Measurements from ENCODE around the gene PGAP3.

PGAP3 gene

DNA sequence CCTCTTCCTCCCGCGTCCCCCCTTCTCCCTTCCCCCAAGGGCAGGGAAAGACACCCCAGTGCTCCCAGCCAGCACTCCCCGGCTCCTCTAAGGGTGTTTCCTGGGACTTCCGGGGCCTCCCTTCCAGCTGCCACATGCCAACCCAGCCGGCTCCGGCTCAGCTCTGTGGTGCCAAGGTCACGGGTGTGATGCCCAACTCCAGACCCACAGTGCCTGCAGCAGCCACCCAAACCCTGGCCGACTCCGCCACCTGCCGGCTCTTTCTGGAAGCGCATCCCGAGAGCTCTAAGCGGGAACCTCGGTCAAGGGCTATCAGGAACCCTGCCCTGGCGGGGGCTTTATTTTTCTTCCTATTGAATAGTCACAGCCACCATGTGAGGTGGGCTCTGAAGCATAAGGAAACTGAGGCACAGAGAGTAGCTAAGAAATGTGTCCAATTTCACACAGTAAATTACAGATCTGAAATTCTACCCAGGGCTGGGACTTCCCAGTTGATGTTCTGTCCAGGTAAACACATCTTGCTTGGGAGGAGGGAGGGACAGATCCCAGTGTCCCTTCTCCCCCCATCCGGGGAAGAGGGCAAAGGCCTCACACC lies 64.4 kb downstream of the PGAP3 start:
- no peak overlapping the region for H3K4me3 ChIP-seq (replicated peaks; ENCODE audit: low read depth, low read length)
- TF ChIP-seq, protein P1, sequence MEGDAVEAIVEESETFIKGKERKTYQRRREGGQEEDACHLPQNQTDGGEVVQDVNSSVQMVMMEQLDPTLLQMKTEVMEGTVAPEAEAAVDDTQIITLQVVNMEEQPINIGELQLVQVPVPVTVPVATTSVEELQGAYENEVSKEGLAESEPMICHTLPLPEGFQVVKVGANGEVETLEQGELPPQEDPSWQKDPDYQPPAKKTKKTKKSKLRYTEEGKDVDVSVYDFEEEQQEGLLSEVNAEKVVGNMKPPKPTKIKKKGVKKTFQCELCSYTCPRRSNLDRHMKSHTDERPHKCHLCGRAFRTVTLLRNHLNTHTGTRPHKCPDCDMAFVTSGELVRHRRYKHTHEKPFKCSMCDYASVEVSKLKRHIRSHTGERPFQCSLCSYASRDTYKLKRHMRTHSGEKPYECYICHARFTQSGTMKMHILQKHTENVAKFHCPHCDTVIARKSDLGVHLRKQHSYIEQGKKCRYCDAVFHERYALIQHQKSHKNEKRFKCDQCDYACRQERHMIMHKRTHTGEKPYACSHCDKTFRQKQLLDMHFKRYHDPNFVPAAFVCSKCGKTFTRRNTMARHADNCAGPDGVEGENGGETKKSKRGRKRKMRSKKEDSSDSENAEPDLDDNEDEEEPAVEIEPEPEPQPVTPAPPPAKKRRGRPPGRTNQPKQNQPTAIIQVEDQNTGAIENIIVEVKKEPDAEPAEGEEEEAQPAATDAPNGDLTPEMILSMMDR (IDR thresholded peaks at IDR 0.05; ENCODE audit: low read length, missing control alignments), result peak; percentile 93
- DNase-seq (ENCODE audit: low read depth), result peak; percentile 61

- no peak for DNase-seq (ENCODE audit: low read depth)
- TF ChIP-seq, protein P1 (IDR thresholded peaks at IDR 0.05; ENCODE audit: low read length, missing control alignments), result no peak
Measured at GRCh38 chr17:39622380-39623006, 65.4 kb downstream of the PGAP3 start.

GRCh38 chr17:39621523-39622379 lies 66.1 kb downstream of the PGAP3 start:
- no peak overlapping the region for H3K4me3 ChIP-seq (replicated peaks; ENCODE audit: low read depth, low read length)
- DNase-seq (ENCODE audit: low read depth), result peak; percentile 81
- TF ChIP-seq, protein P1 (IDR thresholded peaks at IDR 0.05; ENCODE audit: low read length, missing control alignments), result no peak

More at GRCh38 chr17:39622380-39623006, 65.4 kb downstream of the PGAP3 start:
- no peak overlapping the region for H3K4me3 ChIP-seq (replicated peaks; ENCODE audit: low read depth, low read length)

Data from fibroblast of pulmonary artery (primary cell).